Gastroesophageal sphincter (tissue), 4 donors: ENCODE measurements around the gene ITPR2. TPM values are rescaled to one million over a fixed set of nuclear protein-coding genes. Genes with fewer than 3 reads are reported as not detected.

Experiments used
- ATAC-seq: fragments of 150-250 bp; one replicate; pipeline ENCODE4 v1.9.1; 2016; ENCODE audit warnings: mild to moderate bottlenecking, moderate library complexity
- H3K27ac ChIP-seq, 4 donors: fragments of 200-600 bp; sonication (generic) in 3 of 4; 1 replicate in 3 of 4; 2 replicates in 1 of 4; pipeline ENCODE4 v1.5.1; 2016 to 2019
- H3K27me3 ChIP-seq: fragments of 200-600 bp; sonication (generic); one replicate; pipeline ENCODE4 v1.5.1; 2019
- H3K36me3 ChIP-seq, 2 donors: fragments of 200-600 bp; sonication (generic); one replicate each; pipeline ENCODE4 v1.5.1; 2019; ENCODE audit warnings: control low read depth in 1 of 2
- H3K4me1 ChIP-seq, 3 donors: fragments of 200-600 bp; sonication (generic); 1 replicate in 2 of 3; 2 replicates in 1 of 3; pipeline ENCODE4 v1.5.1; 2016 to 2019; ENCODE audit warnings: control low read depth in 2 of 3
- H3K4me3 ChIP-seq, 2 donors: fragments of 200-600 bp; sonication (generic); one replicate each; pipeline ENCODE4 v1.5.1; 2019; ENCODE audit warnings: mild to moderate bottlenecking in 1 of 2, moderate library complexity in 1 of 2
- H3K9me3 ChIP-seq, 3 donors: fragments of 200-600 bp; sonication (generic); one replicate each; pipeline ENCODE4 v1.5.1; 2017 to 2019; ENCODE audit warnings: control low read depth in 2 of 3
- EP300 ChIP-seq: sonication (generic); formaldehyde crosslinking; IDR thresholded peaks from one replicate; pipeline ENCODE4 v1.6.1; 2017; ENCODE audit warnings: antibody characterized with exemption, mild to moderate bottlenecking
- POLR2A ChIP-seq, 2 donors: fragments of 450-650 bp; IDR thresholded peaks; one replicate each; pipeline ENCODE4 v1.6.1; 2017; ENCODE audit warnings: antibody characterized with exemption in 2 of 2, mild to moderate bottlenecking in 2 of 2, moderate library complexity in 1 of 2
- POLR2AphosphoS5 ChIP-seq: sonication (generic); formaldehyde crosslinking; IDR thresholded peaks from one replicate; pipeline ENCODE4 v1.6.1; 2017; ENCODE audit warnings: antibody characterized with exemption
- WGBS, 2 donors: methylation state at CpG; one replicate each; pipeline ENCODE4 v1.1.5; 2018; ENCODE audit warnings: low coverage in 1 of 2; 5-methylcytosine and 5-hydroxymethylcytosine counted together
- total RNA-seq, 4 donors: library from RNA; depleted of rRNA; stranded (reverse); fragments of >200 nt; gene quantifications; one replicate each; pipeline ENCODE4 v1.1.0, GENCODE V29; 2016
- TF ChIP-seq, protein P1 (sequence below), 4 experiments: fragments of 200-600 bp in 2 of 4; fragments of 450-650 bp in 2 of 4; sonication (generic) in 1 of 4; IDR thresholded peaks; one replicate each; pipeline ENCODE4 v1.5.1; 2017 to 2019; ENCODE audit warnings: antibody characterized with exemption in 4 of 4, mild to moderate bottlenecking in 2 of 4, moderate library complexity in 2 of 4

Gene ITPR2
- total RNA-seq, 4 donors from 2014 or later: 30.8 to 63.0 (median 44.4) TPM

DNA sequence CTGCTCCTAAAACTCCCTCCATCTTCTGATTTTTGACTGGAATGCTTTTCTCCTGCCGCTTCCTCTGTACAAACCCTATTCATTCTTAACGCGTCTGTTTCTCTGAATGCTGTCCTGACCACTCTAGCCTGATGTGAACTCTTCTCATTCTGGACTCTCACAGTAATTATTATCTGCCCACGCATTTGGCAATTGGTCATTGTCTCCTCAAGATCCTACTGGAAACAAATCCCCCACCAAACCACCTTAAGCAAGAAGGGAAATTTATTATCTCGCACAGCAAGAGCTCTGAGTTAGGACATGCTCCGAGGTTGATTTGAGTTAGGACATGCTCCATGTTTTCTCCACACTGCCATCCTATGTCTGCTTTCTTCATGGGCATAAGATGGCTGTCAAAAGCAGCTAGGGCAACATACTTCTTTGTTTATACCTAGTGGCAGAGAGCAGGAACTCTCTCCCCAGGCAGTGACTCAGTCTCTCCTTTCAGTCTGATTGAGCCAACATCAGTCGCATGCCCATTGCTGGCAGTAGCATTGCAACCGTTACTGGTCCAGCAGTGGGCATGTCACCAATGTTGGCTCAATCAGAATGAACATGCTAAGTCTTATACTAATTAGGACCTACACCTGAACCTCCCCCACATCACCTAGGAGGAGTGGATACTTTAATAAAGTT is 535.5 kb downstream of the ITPR2 start:
- Histone ChIP-seq H3K9me3 (no peaks in the 10 kb centered on the region), H3K36me3 (no peaks in the 10 kb centered on the region), H3K27me3 (no peaks in the 10 kb centered on the region), H3K4me1 (peaks cover 0 to 16% (median 0%) of the 10 kb centered on the region in 3 donors), H3K27ac (no peak overlapping the region), H3K4me3 (no peak overlapping the region)
- no peak for ATAC-seq
- 78% methylated on average over 8 of the region's 8 CpGs; no CpG with 5 or more reads in 1 of the 2 donors for WGBS, 2 donors
- TF ChIP-seq, protein P1, sequence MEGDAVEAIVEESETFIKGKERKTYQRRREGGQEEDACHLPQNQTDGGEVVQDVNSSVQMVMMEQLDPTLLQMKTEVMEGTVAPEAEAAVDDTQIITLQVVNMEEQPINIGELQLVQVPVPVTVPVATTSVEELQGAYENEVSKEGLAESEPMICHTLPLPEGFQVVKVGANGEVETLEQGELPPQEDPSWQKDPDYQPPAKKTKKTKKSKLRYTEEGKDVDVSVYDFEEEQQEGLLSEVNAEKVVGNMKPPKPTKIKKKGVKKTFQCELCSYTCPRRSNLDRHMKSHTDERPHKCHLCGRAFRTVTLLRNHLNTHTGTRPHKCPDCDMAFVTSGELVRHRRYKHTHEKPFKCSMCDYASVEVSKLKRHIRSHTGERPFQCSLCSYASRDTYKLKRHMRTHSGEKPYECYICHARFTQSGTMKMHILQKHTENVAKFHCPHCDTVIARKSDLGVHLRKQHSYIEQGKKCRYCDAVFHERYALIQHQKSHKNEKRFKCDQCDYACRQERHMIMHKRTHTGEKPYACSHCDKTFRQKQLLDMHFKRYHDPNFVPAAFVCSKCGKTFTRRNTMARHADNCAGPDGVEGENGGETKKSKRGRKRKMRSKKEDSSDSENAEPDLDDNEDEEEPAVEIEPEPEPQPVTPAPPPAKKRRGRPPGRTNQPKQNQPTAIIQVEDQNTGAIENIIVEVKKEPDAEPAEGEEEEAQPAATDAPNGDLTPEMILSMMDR (IDR thresholded peaks at IDR 0.05): no peak
- no peak for TF ChIP-seq POLR2A (IDR thresholded peaks at IDR 0.05)
- no peak for TF ChIP-seq EP300
- TF ChIP-seq POLR2AphosphoS5: no peak

DNA sequence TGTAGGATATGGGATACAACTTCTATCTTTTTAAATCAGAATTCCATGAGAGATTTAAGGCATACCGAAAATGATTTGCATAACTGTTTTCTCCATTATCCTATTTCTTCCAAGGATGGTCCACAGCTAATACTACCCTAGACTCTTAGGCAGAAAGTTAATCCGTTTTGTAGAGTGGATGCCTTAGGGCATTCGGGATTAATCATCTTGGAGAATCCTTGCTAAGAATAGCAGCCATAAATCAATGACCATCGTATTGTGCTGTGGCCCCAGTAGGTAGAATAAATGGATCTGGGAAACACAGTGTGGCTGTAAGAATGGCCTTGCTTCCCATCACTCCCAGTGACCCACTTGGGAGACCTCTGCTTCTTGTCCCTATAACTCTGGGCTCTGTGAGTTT is 538.0 kb downstream of the ITPR2 start:
- ATAC-seq: no peak
- no peak overlapping the region for H3K27ac ChIP-seq
- WGBS, 2 donors: 82 to 91% methylated on average over 4 of the region's 4 CpGs
- H3K36me3 ChIP-seq: no peaks in the 10 kb centered on the region
- peaks cover 0 to 16% (median 0%) of the 10 kb centered on the region in 3 donors for H3K4me1 ChIP-seq
- H3K4me3 ChIP-seq: no peak overlapping the region
- no peaks in the 10 kb centered on the region for H3K9me3 ChIP-seq
- TF ChIP-seq EP300: no peak
- TF ChIP-seq, protein P1 (IDR thresholded peaks at IDR 0.05): no peak
- H3K27me3 ChIP-seq: no peaks in the 10 kb centered on the region

DNA sequence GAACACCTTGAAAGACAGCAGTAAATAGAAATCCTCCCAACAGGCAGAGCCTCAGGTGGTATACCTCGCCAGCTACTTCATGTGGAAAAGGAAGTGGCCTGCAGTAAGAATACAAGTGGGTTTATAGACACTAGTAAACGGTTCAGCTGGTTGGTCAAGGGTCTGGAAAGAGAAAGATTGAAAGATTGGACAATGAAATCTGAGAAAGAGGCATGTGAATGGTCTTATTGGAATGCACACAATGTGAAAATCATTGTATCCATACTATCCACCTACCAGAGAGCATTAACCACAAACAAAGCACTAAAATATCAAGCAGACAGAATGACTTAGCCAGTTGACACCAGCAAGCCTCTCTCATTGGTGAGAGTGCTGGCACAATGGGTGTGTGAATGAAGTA is 539.4 kb downstream of the ITPR2 start:
- Histone ChIP-seq H3K4me1 (peaks cover 0 to 5% (median 0%) of the 10 kb centered on the region in 3 donors), H3K9me3 (no peaks in the 10 kb centered on the region), H3K27ac (no peak overlapping the region), H3K27me3 (no peaks in the 10 kb centered on the region), H3K36me3 (no peaks in the 10 kb centered on the region), H3K4me3 (no peak overlapping the region)
- 83 to 91% methylated on average over 2 of the region's 2 CpGs for WGBS, 2 donors
- no peak for ATAC-seq
- TF ChIP-seq POLR2AphosphoS5 (no peak), EP300 (no peak), POLR2A (IDR thresholded peaks at IDR 0.05) (no peak)
- TF ChIP-seq, protein P1 (IDR thresholded peaks at IDR 0.05): no peak

DNA sequence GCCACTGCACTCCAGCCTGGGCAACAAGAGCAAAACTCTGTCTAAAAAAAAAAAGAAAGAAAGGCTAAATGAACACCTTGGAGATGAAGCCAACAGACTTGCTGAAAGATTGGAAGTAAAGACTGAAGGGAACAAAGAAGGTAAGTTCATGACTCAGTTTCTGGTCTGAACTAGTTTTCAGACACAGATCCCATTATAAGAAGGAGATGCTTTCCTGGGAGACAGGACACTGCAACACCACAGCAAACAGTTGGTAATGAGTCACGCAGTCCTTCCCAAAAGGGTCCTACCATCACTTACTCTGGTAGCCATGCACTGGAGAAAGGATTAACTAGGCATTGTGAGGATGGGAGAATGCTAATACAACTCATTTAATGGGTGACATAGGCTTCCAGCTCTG is 540.4 kb downstream of the ITPR2 start:
- no peak for ATAC-seq
- H3K4me1 ChIP-seq: peaks cover 0 to 8% (median 0%) of the 10 kb centered on the region in 3 donors
- 67 to 100% methylated on average over 1 of the region's 1 CpG for WGBS, 2 donors
- H3K27ac ChIP-seq: no peak overlapping the region
- H3K27me3 ChIP-seq: no peaks in the 10 kb centered on the region
- H3K36me3 ChIP-seq: no peaks in the 10 kb centered on the region
- TF ChIP-seq POLR2AphosphoS5 (no peak), EP300 (no peak), POLR2A (IDR thresholded peaks at IDR 0.05) (no peak)
- TF ChIP-seq, protein P1 (IDR thresholded peaks at IDR 0.05): no peak
- H3K9me3 ChIP-seq: no peaks in the 10 kb centered on the region
- H3K4me3 ChIP-seq: no peak overlapping the region

DNA sequence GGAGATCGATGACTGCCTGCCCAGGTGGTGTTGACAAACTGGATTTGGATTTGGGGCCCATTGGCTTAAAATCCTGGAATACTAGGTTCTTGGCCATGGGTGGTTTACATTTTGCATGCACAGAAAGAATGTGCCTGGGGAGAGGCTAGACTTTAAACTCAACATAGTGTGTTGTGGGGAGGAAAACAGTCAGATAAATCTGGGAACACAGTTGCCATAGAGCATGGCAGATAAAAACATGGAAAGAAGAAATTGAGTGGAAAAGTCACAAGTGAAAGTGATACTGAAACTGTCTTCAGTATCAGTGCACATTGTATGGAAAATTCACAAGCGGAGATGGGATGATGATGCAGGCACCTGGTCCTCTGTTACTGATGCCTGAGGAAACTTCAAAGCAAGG is 542.4 kb downstream of the ITPR2 start:
- no peak for TF ChIP-seq POLR2AphosphoS5
- TF ChIP-seq POLR2A (IDR thresholded peaks at IDR 0.05): no peak
- TF ChIP-seq EP300: no peak
- TF ChIP-seq, protein P1 (IDR thresholded peaks at IDR 0.05): no peak
- ATAC-seq: no peak
- Histone ChIP-seq H3K27me3 (no peaks in the 10 kb centered on the region), H3K36me3 (no peaks in the 10 kb centered on the region), H3K4me1 (peaks cover 0 to 10% (median 0%) of the 10 kb centered on the region in 3 donors), H3K4me3 (no peak overlapping the region), H3K9me3 (peaks cover 0 to 6% (median 0%) of the 10 kb centered on the region in 3 donors), H3K27ac (no peak overlapping the region)
- 74 to 90% methylated on average over 2 of the region's 2 CpGs for whole genome bisulfite sequencing, 2 donors
